Neural progenitor cell (in vitro differentiated cells): ENCODE data around the gene CCNE1.

Experiments used
- EZH2 ChIP-seq: fragments of 200-600 bp; sonication (generic); IDR thresholded peaks from 2 replicates; pipeline ENCODE4 v1.6.1; 2017; ENCODE audit warnings: antibody characterized with exemption, mild to moderate bottlenecking, moderate library complexity
- TF ChIP-seq, protein P1 (sequence below): fragments of 200-600 bp; sonication (generic); IDR thresholded peaks from 2 replicates; pipeline ENCODE4 v1.5.1; 2017; ENCODE audit warnings: antibody characterized with exemption, mild to moderate bottlenecking

DNA sequence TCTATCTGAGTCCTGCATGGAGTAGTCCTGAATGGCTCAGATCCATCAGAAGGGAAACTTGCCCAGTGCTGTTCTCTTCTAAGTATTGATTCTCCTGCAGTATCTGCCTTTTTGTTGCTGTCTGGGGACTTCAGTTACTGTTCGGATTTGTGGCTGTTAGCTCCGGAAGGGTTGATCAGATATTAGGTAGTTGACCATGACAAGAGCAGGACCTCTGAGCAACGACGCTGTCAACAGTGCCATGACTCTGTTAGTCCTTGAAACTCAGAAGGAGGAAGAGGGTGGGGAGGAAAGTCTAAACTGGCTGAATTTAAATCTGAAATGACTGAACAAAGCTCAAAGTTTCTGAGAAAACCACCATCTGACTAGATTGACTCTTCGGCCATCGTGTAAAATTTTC is 42.2 kb downstream of the CCNE1 start:
- no peak for TF ChIP-seq EZH2
- TF ChIP-seq, protein P1, sequence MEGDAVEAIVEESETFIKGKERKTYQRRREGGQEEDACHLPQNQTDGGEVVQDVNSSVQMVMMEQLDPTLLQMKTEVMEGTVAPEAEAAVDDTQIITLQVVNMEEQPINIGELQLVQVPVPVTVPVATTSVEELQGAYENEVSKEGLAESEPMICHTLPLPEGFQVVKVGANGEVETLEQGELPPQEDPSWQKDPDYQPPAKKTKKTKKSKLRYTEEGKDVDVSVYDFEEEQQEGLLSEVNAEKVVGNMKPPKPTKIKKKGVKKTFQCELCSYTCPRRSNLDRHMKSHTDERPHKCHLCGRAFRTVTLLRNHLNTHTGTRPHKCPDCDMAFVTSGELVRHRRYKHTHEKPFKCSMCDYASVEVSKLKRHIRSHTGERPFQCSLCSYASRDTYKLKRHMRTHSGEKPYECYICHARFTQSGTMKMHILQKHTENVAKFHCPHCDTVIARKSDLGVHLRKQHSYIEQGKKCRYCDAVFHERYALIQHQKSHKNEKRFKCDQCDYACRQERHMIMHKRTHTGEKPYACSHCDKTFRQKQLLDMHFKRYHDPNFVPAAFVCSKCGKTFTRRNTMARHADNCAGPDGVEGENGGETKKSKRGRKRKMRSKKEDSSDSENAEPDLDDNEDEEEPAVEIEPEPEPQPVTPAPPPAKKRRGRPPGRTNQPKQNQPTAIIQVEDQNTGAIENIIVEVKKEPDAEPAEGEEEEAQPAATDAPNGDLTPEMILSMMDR: no peak
